Astrocyte of the hippocampus (primary cell): ENCODE results near the gene MATR3.
"Not testable (repeated sequence)": the region's sequence is repeated elsewhere in the genome, so short reads cannot be mapped to it uniquely, and the experiment has no call there.

Source experiments
- DNase-seq: peaks from one replicate; pipeline ENCODE4 v3.0.0; 2011; ENCODE audit warnings: low read depth, low spot score

Gene MATR3

GRCh38 chr5:139344177-139344576 is 50.6 kb downstream of the MATR3 start:
- DNase-seq = no peak

- not testable (repeated sequence) for DNase-seq
Observed at GRCh38 chr5:139345442-139345841, 51.9 kb downstream of the MATR3 start.

GRCh38 chr5:139347863-139348262 is 54.3 kb downstream of the MATR3 start:
- DNase-seq = not testable (repeated sequence)

GRCh38 chr5:139354186-139354585 is 60.6 kb downstream of the MATR3 start:
- no peak for DNase-seq

GRCh38 chr5:139355900-139356299 is 62.4 kb downstream of the MATR3 start:
- not testable (repeated sequence) for DNase-seq

- no peak for DNase-seq
Observed at GRCh38 chr5:139358064-139358463, 64.5 kb downstream of the MATR3 start.

GRCh38 chr5:139360384-139360783 is 66.8 kb downstream of the MATR3 start:
- no peak for DNase-seq

- no peak for DNase-seq
Observed at GRCh38 chr5:139361835-139362429, 68.4 kb downstream of the MATR3 start.

GRCh38 chr5:139363937-139364336 is 70.4 kb downstream of the MATR3 start:
- DNase-seq = no peak

- no peak for DNase-seq
Observed at GRCh38 chr5:139364466-139364865, 70.9 kb downstream of the MATR3 start.

- DNase-seq = no peak
Observed at GRCh38 chr5:139368613-139369012, 75.1 kb downstream of the MATR3 start.

- no peak for DNase-seq
Observed at GRCh38 chr5:139369181-139369580, 75.6 kb downstream of the MATR3 start.

- peak; percentile 42 for DNase-seq
Observed at GRCh38 chr5:139371482-139372435, 78.2 kb downstream of the MATR3 start.

- DNase-seq = no peak
Observed at GRCh38 chr5:139374909-139375308, 81.4 kb downstream of the MATR3 start.

GRCh38 chr5:139376364-139376763 is 82.8 kb downstream of the MATR3 start:
- DNase-seq = no peak

- DNase-seq = no peak
Observed at GRCh38 chr5:139377226-139377625, 83.7 kb downstream of the MATR3 start.

GRCh38 chr5:139378101-139378825 is 84.7 kb downstream of the MATR3 start:
- no peak for DNase-seq

- no peak for DNase-seq
Observed at GRCh38 chr5:139378941-139379361, 85.4 kb downstream of the MATR3 start.

GRCh38 chr5:139379626-139380449 is 86.3 kb downstream of the MATR3 start:
- DNase-seq = no peak
